SK-N-MC (cell line): Measurements from ENCODE around the gene RNF223.

Experiments used
- DNase-seq: peaks from one replicate; pipeline ENCODE4 v3.0.0-alpha.2; 2011; ENCODE audit warnings: low read depth, low spot score
- H3K27ac ChIP-seq: fragments of 200-600 bp; sonication (generic); 2 replicates; pipeline ENCODE4 v1.5.1; 2016; ENCODE audit warnings: mixed run types
- H3K36me3 ChIP-seq: fragments of 200-600 bp; sonication (generic); 2 replicates; pipeline ENCODE4 v1.6.1; 2017; ENCODE audit warnings: antibody characterized with exemption, low read length, mixed read lengths; ENCODE audit not compliant: insufficient read depth
- H3K4me3 ChIP-seq: fragments of 200-600 bp; sonication (generic); 2 replicates; pipeline ENCODE4 v1.5.1; 2016
- H3K9ac ChIP-seq: fragments of 200-600 bp; sonication (generic); 2 replicates; pipeline ENCODE4 v1.8.0; 2017; ENCODE audit warnings: mixed run types, mixed read lengths; ENCODE audit not compliant: insufficient read length
- H3K9me3 ChIP-seq: fragments of 200-600 bp; sonication (generic); 2 replicates; pipeline ENCODE4 v1.6.1; 2017; ENCODE audit warnings: low read depth, mild to moderate bottlenecking, antibody characterized with exemption, low read length, moderate library complexity, mixed read lengths
- EZH2 ChIP-seq: fragments of 200-600 bp; sonication (generic); IDR thresholded peaks from one replicate; pipeline ENCODE4 v1.6.1; 2017; ENCODE audit warnings: antibody characterized with exemption
- FOXP2 ChIP-seq: optimal IDR thresholded peaks from 2 replicates; pipeline ENCODE3; 2011; ENCODE audit warnings: mild to moderate bottlenecking, moderate library complexity; ENCODE audit not compliant: insufficient read depth; ENCODE audit errors: extremely low read length, control extremely low read depth
- POLR2AphosphoS5 ChIP-seq: IDR thresholded peaks from 2 replicates; pipeline ENCODE4 v1.6.1; 2012; ENCODE audit warnings: mild to moderate bottlenecking, low read depth, low read length, borderline replicate concordance

RNF223 gene

GRCh38 chr1:1072299-1072848 lies 1.7 kb downstream of the RNF223 start:
- H3K9me3 ChIP-seq = no peaks in the 10 kb centered on the region
- no peak for DNase-seq
- H3K27ac ChIP-seq = no peak overlapping the region
- no peaks in the 10 kb centered on the region for H3K36me3 ChIP-seq
- no peak overlapping the region for H3K4me3 ChIP-seq
- H3K9ac ChIP-seq = no peak overlapping the region
- TF ChIP-seq FOXP2 = no peak
- no peak for TF ChIP-seq POLR2AphosphoS5
- TF ChIP-seq EZH2 = no peak

DNA sequence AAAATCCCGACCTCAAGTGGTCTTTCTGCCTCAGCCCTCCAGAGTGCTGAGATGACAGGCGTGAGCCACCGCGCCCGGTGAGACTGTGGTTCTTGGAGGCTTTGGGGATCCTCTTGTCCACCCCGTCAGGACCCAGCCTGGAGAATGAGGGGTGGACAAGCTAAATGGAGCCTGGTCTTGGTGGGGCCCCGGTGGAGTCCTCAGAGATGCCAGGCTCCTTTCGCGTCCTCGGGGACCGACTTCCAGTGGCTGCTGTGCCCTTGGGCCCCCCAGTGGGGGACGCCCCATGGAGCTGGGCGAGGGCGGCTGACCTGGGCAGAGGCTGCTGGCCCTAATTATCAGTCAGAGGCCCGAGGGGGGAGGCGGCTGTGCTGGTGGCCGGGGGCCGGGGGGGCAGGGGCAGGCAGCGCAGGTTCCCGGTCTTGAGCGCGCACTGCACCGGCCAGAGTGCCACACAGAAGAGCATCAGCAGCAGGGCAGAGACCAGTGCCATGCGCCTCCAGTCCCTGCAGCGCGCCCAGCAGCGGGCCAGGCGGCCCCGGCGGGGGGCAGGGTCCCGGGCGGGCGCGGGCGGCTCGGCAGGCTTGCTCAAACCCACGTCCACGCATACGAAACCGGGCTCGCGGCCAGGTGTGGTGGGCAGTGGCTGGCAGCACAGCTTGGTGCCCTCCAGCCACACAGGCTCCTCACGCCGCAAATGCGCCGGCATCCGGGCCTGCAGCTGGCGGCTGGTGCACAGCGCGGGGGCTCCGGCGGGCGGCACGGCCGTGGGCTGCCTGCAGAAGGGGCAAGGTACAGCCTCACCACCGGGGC lies 2.4 kb downstream of the RNF223 start:
- TF ChIP-seq EZH2 (no peak), FOXP2 (no peak), POLR2AphosphoS5 (no peak)
- no peak overlapping the region for H3K27ac ChIP-seq
- H3K9ac ChIP-seq = no peak overlapping the region
- no peaks in the 10 kb centered on the region for H3K36me3 ChIP-seq
- DNase-seq = no peak
- H3K4me3 ChIP-seq = no peak overlapping the region
- no peaks in the 10 kb centered on the region for H3K9me3 ChIP-seq

DNA sequence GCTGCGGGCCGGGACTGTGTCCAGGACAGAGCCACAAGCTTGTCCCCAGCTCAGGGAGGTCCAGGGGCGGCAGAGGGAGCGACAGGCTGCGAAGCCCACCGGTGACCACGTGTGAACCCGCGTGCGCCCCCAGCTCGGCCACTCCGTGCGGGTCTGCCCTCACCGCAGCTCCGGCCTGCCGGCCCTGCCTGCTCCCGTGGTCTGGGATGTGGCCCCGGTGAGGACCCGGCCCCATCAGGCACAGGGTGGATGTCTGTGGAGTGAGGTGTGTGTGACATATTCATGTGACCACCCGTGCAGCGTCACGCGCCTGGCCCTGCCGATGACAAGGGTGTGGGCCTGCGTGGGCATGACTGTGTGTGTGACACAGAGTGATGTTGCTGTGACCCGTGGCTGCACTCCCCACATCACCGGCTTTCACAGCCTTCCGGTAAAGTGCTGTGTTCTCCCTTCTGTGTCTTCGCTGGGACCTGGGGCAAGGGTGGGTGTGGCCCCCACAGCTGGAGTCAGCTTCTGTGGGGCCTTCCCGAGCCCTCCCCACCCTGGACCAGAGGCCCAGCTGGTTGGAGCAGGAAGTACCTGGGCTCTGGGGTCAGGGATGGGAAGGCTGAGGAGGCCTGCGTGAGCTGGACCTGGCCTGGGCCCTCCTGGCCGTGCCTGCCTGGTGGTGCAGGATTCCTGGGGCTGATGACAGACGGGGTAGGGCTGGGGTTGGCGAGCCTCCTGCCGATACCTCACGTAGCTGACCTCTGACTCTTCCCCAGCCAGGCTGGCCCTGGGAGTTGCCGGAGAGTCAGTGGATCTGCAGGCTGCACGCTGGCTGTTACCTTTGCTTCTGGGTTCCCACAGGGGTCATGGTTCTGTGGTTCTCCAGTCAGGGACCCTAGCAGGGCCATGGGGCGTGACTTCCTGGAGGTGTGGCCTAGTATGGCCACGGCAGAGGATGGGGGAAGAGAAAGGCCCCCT lies 4.1 kb downstream of the RNF223 start:
- Histone ChIP-seq H3K36me3 (no peaks in the 10 kb centered on the region), H3K27ac (no peak overlapping the region), H3K9ac (peak overlapping the region; percentile 32), H3K9me3 (no peaks in the 10 kb centered on the region), H3K4me3 (peak overlapping the region; percentile 94)
- no peak for TF ChIP-seq FOXP2
- TF ChIP-seq EZH2 = no peak
- no peak for TF ChIP-seq POLR2AphosphoS5
- no peak for DNase-seq

DNA sequence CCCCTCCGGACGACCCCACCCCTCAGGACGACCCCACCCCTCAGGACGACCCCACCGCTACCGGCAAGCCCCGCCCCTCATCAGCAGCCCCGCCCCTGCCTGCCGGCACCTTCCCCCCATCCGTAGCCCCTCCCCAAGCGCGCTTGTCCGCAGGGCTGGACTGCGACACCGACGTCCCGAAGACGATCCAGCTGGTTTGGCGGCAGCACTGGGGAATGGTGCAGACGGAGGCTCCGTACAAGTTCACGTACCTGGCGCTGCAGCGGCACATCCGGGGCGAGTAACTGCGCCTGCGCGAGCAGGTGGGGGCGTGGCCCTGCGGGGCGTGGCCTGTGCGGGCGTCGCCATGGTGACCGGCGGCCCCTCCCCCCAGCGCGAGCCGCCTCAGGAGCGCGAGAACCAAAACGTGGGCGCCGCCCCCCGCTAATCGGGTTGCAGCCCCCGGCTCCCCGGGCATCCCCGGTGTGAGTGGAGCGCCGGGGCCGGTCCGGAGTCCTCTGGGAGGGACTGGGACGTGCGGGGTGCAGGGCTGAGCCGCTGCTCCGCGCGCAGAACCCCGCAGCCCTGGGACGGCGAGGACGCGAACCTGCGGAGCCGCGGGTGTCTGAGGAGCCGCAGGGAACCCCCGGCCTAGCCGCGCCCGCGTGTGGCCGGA lies 4.9 kb downstream of the RNF223 start:
- Histone ChIP-seq H3K9ac (peak overlapping the region; percentile 32), H3K36me3 (no peaks in the 10 kb centered on the region), H3K4me3 (peak overlapping the region; percentile 94), H3K27ac (no peak overlapping the region), H3K9me3 (no peaks in the 10 kb centered on the region)
- TF ChIP-seq POLR2AphosphoS5 (no peak), EZH2 (no peak), FOXP2 (peak; percentile 57)
- no peak for DNase-seq

GRCh38 chr1:1068517-1069055 lies 5.5 kb downstream of the RNF223 start:
- Histone ChIP-seq H3K36me3 (no peaks in the 10 kb centered on the region), H3K9ac (no peak overlapping the region), H3K4me3 (peak overlapping the region; percentile 94), H3K27ac (no peak overlapping the region), H3K9me3 (no peaks in the 10 kb centered on the region)
- no peak for DNase-seq
- no peak for TF ChIP-seq EZH2
- TF ChIP-seq FOXP2 = no peak
- no peak for TF ChIP-seq POLR2AphosphoS5

DNA sequence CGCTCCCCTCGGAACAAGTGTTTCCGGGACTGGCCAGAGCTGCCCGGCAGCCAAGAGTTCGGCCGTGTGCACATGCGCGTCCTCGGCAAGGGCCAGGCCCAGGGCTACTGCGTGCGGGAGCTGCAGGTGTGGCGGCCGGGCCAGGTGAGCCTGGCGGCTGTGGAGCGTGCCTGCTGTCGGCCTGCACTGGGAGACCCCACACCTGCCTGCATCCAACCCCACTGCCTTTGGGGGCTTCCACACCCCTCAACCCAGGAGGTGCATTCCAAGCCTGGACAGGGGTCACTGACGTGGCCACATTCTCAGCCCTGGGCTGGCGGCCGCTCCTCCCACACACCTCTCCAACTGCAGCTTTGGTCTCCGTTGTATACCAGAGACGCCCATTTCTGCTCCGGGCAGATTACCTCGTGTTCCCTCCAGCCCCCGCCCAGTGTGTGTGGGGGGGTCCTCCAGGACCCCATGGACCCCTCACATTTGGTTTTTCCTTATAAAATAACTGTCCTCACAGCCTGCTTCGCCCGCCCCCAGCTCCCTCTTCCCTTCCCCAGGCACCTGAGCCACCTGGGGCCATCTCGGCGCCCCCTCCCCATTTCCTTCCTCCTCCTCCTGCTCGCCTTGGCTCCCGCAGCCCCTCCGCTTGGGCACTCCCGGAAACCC lies 6.1 kb downstream of the RNF223 start:
- H3K9me3 ChIP-seq = no peaks in the 10 kb centered on the region
- DNase-seq = no peak
- TF ChIP-seq EZH2 (no peak), FOXP2 (no peak), POLR2AphosphoS5 (no peak)
- no peak overlapping the region for H3K9ac ChIP-seq
- H3K36me3 ChIP-seq = no peaks in the 10 kb centered on the region
- H3K4me3 ChIP-seq = no peak overlapping the region
- H3K27ac ChIP-seq = no peak overlapping the region

GRCh38 chr1:1067284-1067859 lies 6.7 kb downstream of the RNF223 start:
- TF ChIP-seq FOXP2 (no peak), EZH2 (no peak)
- Histone ChIP-seq H3K9me3 (no peaks in the 10 kb centered on the region), H3K4me3 (no peak overlapping the region), H3K9ac (no peak overlapping the region), H3K36me3 (no peaks in the 10 kb centered on the region), H3K27ac (no peak overlapping the region)
- DNase-seq = no peak
